Measurements from ENCODE around the gene SEPTIN3.
A peak's percentile ranks its signal among the peaks of the same experiment; 100 is the strongest.
"Not testable (repeated sequence)": the region's sequence is repeated elsewhere in the genome, so short reads cannot be mapped to it uniquely, and the experiment has no call there.

The SEPTIN3 gene

GRCh38 chr22:41943661-41944209, 25.5 kb upstream of the SEPTIN3 start:
- DNase-seq = no peak

- DNase-seq = peak; percentile 86 to 88
Measured at GRCh38 chr22:41946629-41947423, 22.4 kb upstream of the SEPTIN3 start, which contains the start of gene CENPM. CENPM (minus strand) TSS chr22:41947152; CDS start chr22:41947076, 76 bp downstream.

- DNase-seq = no peak
Measured at GRCh38 chr22:41947424-41948080, 21.7 kb upstream of the SEPTIN3 start.

- no peak for DNase-seq
Measured at GRCh38 chr22:41948142-41948541, 21.1 kb upstream of the SEPTIN3 start.

- not testable (repeated sequence) for DNase-seq
Measured at GRCh38 chr22:41948928-41949296, 20.3 kb upstream of the SEPTIN3 start.

GRCh38 chr22:41949297-41949965, 19.8 kb upstream of the SEPTIN3 start:
- DNase-seq = no peak

GRCh38 chr22:41951898-41952474, 17.3 kb upstream of the SEPTIN3 start, which contains the start of gene SMIM45:
SMIM45 (plus strand) TSS chr22:41952150.
- no peak for DNase-seq

GRCh38 chr22:41952713-41953112, 16.5 kb upstream of the SEPTIN3 start:
- no peak for DNase-seq

GRCh38 chr22:41957941-41958556, 11.2 kb upstream of the SEPTIN3 start:
- DNase-seq = no peak

GRCh38 chr22:41963453-41964111, 5.7 kb upstream of the SEPTIN3 start:
- no peak for DNase-seq

GRCh38 chr22:41964112-41964491, 5.1 kb upstream of the SEPTIN3 start:
- no peak for DNase-seq

GRCh38 chr22:41966225-41966606, 3.0 kb upstream of the SEPTIN3 start:
- no peak for DNase-seq

GRCh38 chr22:41966607-41967240, 2.5 kb upstream of the SEPTIN3 start:
- peak; percentile 31 to 43 for DNase-seq

GRCh38 chr22:41968601-41969000, 642 bp upstream of the SEPTIN3 start:
- no peak for DNase-seq

GRCh38 chr22:41970601-41971000, 1.4 kb downstream of the SEPTIN3 start:
- DNase-seq = no peak

- DNase-seq = no peak
Measured at GRCh38 chr22:41971431-41971830, 2.2 kb downstream of the SEPTIN3 start.

GRCh38 chr22:41974691-41975290, 5.5 kb downstream of the SEPTIN3 start:
- no peak for DNase-seq

GRCh38 chr22:41975299-41976069, 6.2 kb downstream of the SEPTIN3 start:
- no peak for DNase-seq

GRCh38 chr22:41976070-41976901, 7.0 kb downstream of the SEPTIN3 start:
- DNase-seq = peak; percentile 34 to 39
